Neuronal stem cell (in vitro differentiated cells): ENCODE measurements around the gene NPVF.

Source experiments
- DNase-seq: peaks from one replicate; pipeline ENCODE4 v3.0.0-alpha.2; 2013; ENCODE audit warnings: low spot score
- H2AFZ ChIP-seq: one replicate; pipeline ENCODE4 v1.6.1; 2013; ENCODE audit warnings: mild to moderate bottlenecking, low read length, inconsistent platforms
- H2AK5ac ChIP-seq: 2 replicates; pipeline ENCODE4 v1.6.1; 2013; ENCODE audit warnings: low read depth, mild to moderate bottlenecking, inconsistent platforms, low read length, moderate library complexity, mixed read lengths
- H2BK120ac ChIP-seq: 2 replicates; pipeline ENCODE4 v1.6.1; 2013; ENCODE audit warnings: low read depth, mild to moderate bottlenecking, inconsistent platforms, low read length, moderate library complexity, mixed read lengths
- H2BK12ac ChIP-seq: one replicate; pipeline ENCODE4 v1.6.1; 2013; ENCODE audit warnings: low read length, inconsistent platforms
- H2BK15ac ChIP-seq: 2 replicates; pipeline ENCODE4 v1.6.1; 2013; ENCODE audit warnings: mild to moderate bottlenecking, low read length, inconsistent platforms, mixed read lengths
- H2BK5ac ChIP-seq: one replicate; pipeline ENCODE4 v1.6.1; 2013; ENCODE audit warnings: inconsistent platforms, mild to moderate bottlenecking, low read length, moderate library complexity
- H3K14ac ChIP-seq: one replicate; pipeline ENCODE4 v1.6.1; 2013; ENCODE audit warnings: low read length, inconsistent platforms
- H3K18ac ChIP-seq: 2 replicates; pipeline ENCODE4 v1.6.1; 2013; ENCODE audit warnings: low read length, inconsistent platforms
- H3K23ac ChIP-seq: 2 replicates; pipeline ENCODE4 v1.6.1; 2013; ENCODE audit warnings: low read depth, mild to moderate bottlenecking, mixed read lengths, low read length, inconsistent platforms; ENCODE audit not compliant: poor library complexity
- H3K27ac ChIP-seq: replicated peaks from 3 replicates; pipeline ENCODE4 v1.5.1; 2013; ENCODE audit warnings: low read length, inconsistent platforms
- H3K27me3 ChIP-seq, 3 experiments: 2 replicates each; pipeline ENCODE4 v1.6.1; 2013; ENCODE audit warnings: low read length in 3 of 3, mild to moderate bottlenecking in 2 of 3, inconsistent platforms in 1 of 3, low read depth in 1 of 3, mixed read lengths in 1 of 3, moderate library complexity in 1 of 3; ENCODE audit not compliant: control insufficient read depth in 3 of 3, insufficient read depth in 3 of 3
- H3K36me3 ChIP-seq, 2 donors: replicated peaks in 1 of 2; 2 replicates each; pipeline ENCODE4 v1.6.1; 2013; ENCODE audit warnings: low read length in 2 of 2; ENCODE audit not compliant: control insufficient read depth in 2 of 2, insufficient read depth in 2 of 2
- H3K4ac ChIP-seq: 2 replicates; pipeline ENCODE4 v1.6.1; 2013; ENCODE audit warnings: inconsistent platforms, mild to moderate bottlenecking, low read length, moderate library complexity
- H3K4me1 ChIP-seq, 2 donors: 1 replicate in 1 of 2; 2 replicates in 1 of 2; pipeline ENCODE4 v1.6.1; 2013; ENCODE audit warnings: low read length in 2 of 2, low read depth in 1 of 2; ENCODE audit not compliant: control insufficient read depth in 2 of 2, insufficient read depth in 1 of 2
- H3K4me2 ChIP-seq: one replicate; pipeline ENCODE4 v1.6.1; 2013; ENCODE audit warnings: mild to moderate bottlenecking, low read length, inconsistent platforms; ENCODE audit not compliant: insufficient read depth, poor library complexity, severe bottlenecking
- H3K4me3 ChIP-seq, 2 donors: 2 replicates each; pipeline ENCODE4 v1.5.1; 2013; ENCODE audit warnings: low read length in 2 of 2, mild to moderate bottlenecking in 2 of 2, inconsistent platforms in 1 of 2, moderate library complexity in 1 of 2
- H3K79me1 ChIP-seq: one replicate; pipeline ENCODE4 v1.6.1; 2013; ENCODE audit warnings: low read depth, mild to moderate bottlenecking, inconsistent platforms, low read length, moderate library complexity
- H3K9ac ChIP-seq: one replicate; pipeline ENCODE4 v1.6.1; 2013; ENCODE audit warnings: mild to moderate bottlenecking, low read depth, low read length, inconsistent platforms; ENCODE audit not compliant: poor library complexity
- H3K9me3 ChIP-seq, 2 donors: replicated peaks in 1 of 2; 2 replicates each; pipeline versions ENCODE3 to v1.6.1; 2013; ENCODE audit warnings: low read length in 2 of 2, mild to moderate bottlenecking in 2 of 2, inconsistent platforms in 1 of 2, low read depth in 1 of 2, mixed read lengths in 1 of 2, moderate library complexity in 1 of 2; ENCODE audit not compliant: control insufficient read depth in 2 of 2, insufficient read depth in 1 of 2
- H4K8ac ChIP-seq: one replicate; pipeline ENCODE4 v1.6.1; 2013; ENCODE audit warnings: low read depth, mild to moderate bottlenecking, inconsistent platforms, low read length, moderate library complexity
- H4K91ac ChIP-seq: one replicate; pipeline ENCODE4 v1.6.1; 2013; ENCODE audit warnings: low read length, low read depth, mild to moderate bottlenecking, inconsistent platforms; ENCODE audit not compliant: poor library complexity
- WGBS, 2 donors: extraction: QIAGEN DNeasy Blood & Tissue Kit; methylation state at CpG; one replicate each; pipeline ENCODE4 v1.1.7; 2013; ENCODE audit warnings: missing lambda C conversion rate in 2 of 2, mixed read lengths in 1 of 2; ENCODE audit not compliant: insufficient read length in 2 of 2, insufficient replicate concordance in 1 of 2; ENCODE audit errors: extremely low coverage in 2 of 2; 5-methylcytosine and 5-hydroxymethylcytosine counted together

Gene NPVF

GRCh38 chr7:25240896-25241295 lies 12.6 kb upstream of the NPVF start:
- Histone ChIP-seq H3K4ac (no peak overlapping the region), H4K8ac (no peak overlapping the region), H3K9me3 (no peaks in the 10 kb centered on the region), H3K9ac (no peak overlapping the region), H2BK120ac (no peak overlapping the region), H3K79me1 (peaks cover 1% of the 10 kb centered on the region), H3K4me3 (no peak overlapping the region), H2AK5ac (no peak overlapping the region), H3K4me1 (no peaks in the 10 kb centered on the region), H3K27me3 (peaks cover 0 to 22% (median 0%) of the 10 kb centered on the region in 3 experiments), H2BK12ac (no peak overlapping the region), H3K18ac (no peak overlapping the region), H3K14ac (no peak overlapping the region), H2AFZ (no peak overlapping the region), H3K27ac (no peak overlapping the region), H3K4me2 (no peak overlapping the region), H2BK15ac (no peak overlapping the region), H2BK5ac (no peak overlapping the region), H4K91ac (no peak overlapping the region), H3K36me3 (no peaks in the 10 kb centered on the region), H3K23ac (no peak overlapping the region)
- DNase-seq = no peak

DNA sequence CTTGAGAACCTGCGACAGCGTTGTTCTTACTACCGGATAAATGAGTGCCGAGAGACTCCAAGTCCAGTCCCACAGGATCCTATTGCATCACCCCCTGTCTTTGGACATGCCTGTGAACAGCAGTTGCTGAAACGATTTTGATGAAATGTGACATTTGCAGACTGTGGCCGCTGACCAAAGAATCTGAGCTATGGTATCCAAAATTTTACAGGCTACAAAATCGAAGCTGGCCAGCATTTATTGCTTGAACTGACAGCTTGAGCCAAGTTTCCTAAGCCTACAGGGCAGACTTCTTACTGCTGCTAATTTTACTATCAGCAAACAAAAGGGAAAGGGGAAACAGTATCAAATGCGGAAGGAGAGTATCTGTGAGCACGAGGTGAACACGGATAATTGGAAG lies 12.1 kb upstream of the NPVF start:
- Histone ChIP-seq H2AK5ac (no peak overlapping the region), H3K27ac (no peak overlapping the region), H4K91ac (no peak overlapping the region), H3K4ac (no peak overlapping the region), H3K14ac (no peak overlapping the region), H2BK12ac (no peak overlapping the region), H2BK15ac (no peak overlapping the region), H3K18ac (no peak overlapping the region), H3K4me3 (no peak overlapping the region), H3K27me3 (peaks cover 0 to 24% (median 0%) of the 10 kb centered on the region in 3 experiments), H4K8ac (no peak overlapping the region), H3K36me3 (no peaks in the 10 kb centered on the region), H3K4me2 (no peak overlapping the region), H2AFZ (no peak overlapping the region), H3K4me1 (no peaks in the 10 kb centered on the region), H2BK5ac (no peak overlapping the region), H3K9ac (no peak overlapping the region), H3K9me3 (no peaks in the 10 kb centered on the region), H3K79me1 (peaks cover 1% of the 10 kb centered on the region), H3K23ac (no peak overlapping the region), H2BK120ac (no peak overlapping the region)
- no CpG with 5 or more reads among the region's 10 CpGs for WGBS, 2 donors
- DNase-seq = no peak

GRCh38 chr7:25239888-25240287 lies 11.6 kb upstream of the NPVF start:
- no peak overlapping the region for H3K14ac ChIP-seq
- H2BK5ac ChIP-seq = no peak overlapping the region
- no peak overlapping the region for H3K18ac ChIP-seq
- peaks cover 0 to 26% (median 0%) of the 10 kb centered on the region in 3 experiments for H3K27me3 ChIP-seq
- H2BK120ac ChIP-seq = no peak overlapping the region
- no peak overlapping the region for H2BK12ac ChIP-seq
- H3K9me3 ChIP-seq = no peaks in the 10 kb centered on the region
- no peak overlapping the region for H3K27ac ChIP-seq
- no peak overlapping the region for H3K4me2 ChIP-seq
- H4K91ac ChIP-seq = no peak overlapping the region
- H3K9ac ChIP-seq = no peak overlapping the region
- no CpG with 5 or more reads among the region's 3 CpGs for WGBS, 2 donors
- H3K4me3 ChIP-seq = no peak overlapping the region
- H3K36me3 ChIP-seq = no peaks in the 10 kb centered on the region
- H2BK15ac ChIP-seq = no peak overlapping the region
- H3K4ac ChIP-seq = no peak overlapping the region
- H2AK5ac ChIP-seq = no peak overlapping the region
- H3K4me1 ChIP-seq = no peaks in the 10 kb centered on the region
- no peak for DNase-seq
- H2AFZ ChIP-seq = no peak overlapping the region
- H4K8ac ChIP-seq = no peak overlapping the region
- peaks cover 3% of the 10 kb centered on the region for H3K79me1 ChIP-seq
- no peak overlapping the region for H3K23ac ChIP-seq

- no peak overlapping the region for H2BK12ac ChIP-seq
- no peak overlapping the region for H3K9ac ChIP-seq
- H3K14ac ChIP-seq = no peak overlapping the region
- WGBS, 2 donors = no CpG with 5 or more reads among the region's 2 CpGs
- DNase-seq = no peak
- no peak overlapping the region for H2AFZ ChIP-seq
- peaks cover 0 to 14% (median 0%) of the 10 kb centered on the region in 3 experiments for H3K27me3 ChIP-seq
- H2BK5ac ChIP-seq = no peak overlapping the region
- H3K4me2 ChIP-seq = no peak overlapping the region
- no peak overlapping the region for H2AK5ac ChIP-seq
- H2BK120ac ChIP-seq = no peak overlapping the region
- no peak overlapping the region for H3K18ac ChIP-seq
- no peaks in the 10 kb centered on the region for H3K4me1 ChIP-seq
- no peak overlapping the region for H4K91ac ChIP-seq
- no peaks in the 10 kb centered on the region for H3K36me3 ChIP-seq
- H3K4ac ChIP-seq = no peak overlapping the region
- H3K4me3 ChIP-seq = no peak overlapping the region
- peaks cover 3% of the 10 kb centered on the region for H3K79me1 ChIP-seq
- H3K9me3 ChIP-seq = no peaks in the 10 kb centered on the region
- H3K23ac ChIP-seq = no peak overlapping the region
- H3K27ac ChIP-seq = no peak overlapping the region
- H2BK15ac ChIP-seq = no peak overlapping the region
- no peak overlapping the region for H4K8ac ChIP-seq
Measured at GRCh38 chr7:25238066-25238725, 9.9 kb upstream of the NPVF start.
